HepG2 (cell line): Measurements from ENCODE around the gene STK24. TPM values are rescaled to one million over a fixed set of nuclear protein-coding genes. Genes with fewer than 3 reads are reported as not detected.

Experiments
- ATAC-seq: fragments of 200-7000 bp; cut with Tn5 transposase; 3 replicates; pipeline ENCODE4 v1.9.1; 2020; ENCODE audit warnings: mild to moderate bottlenecking, moderate library complexity
- BruUV-seq: library from RNA; stranded (reverse); fragments of 400-500 nt; replicated peaks from 2 replicates; lab custom pipeline; 2021; lab: Mats Ljungman, UMichigan
- CTCF ChIA-PET: fragments of 300-600 bp; formaldehyde crosslinking; extraction: SDS; loops from one replicate; lab custom pipeline; 2021; ENCODE audit warnings: low total read pairs, inconsistent platforms, low intra/inter-chr PET ratio; lab: Yijun Ruan, JAX
- POLR2A ChIA-PET: fragments of 350-600 bp; sonication (Branson Sonifier 250); formaldehyde crosslinking; loops from one replicate; lab custom pipeline; 2020; ENCODE audit warnings: antibody characterized with exemption, inconsistent platforms; lab: Yijun Ruan, JAX
- DNase-seq: peaks from one replicate; pipeline ENCODE4 v3.0.0-alpha.2; 2015; ENCODE audit warnings: low spot score
- FAIRE-seq: peaks from 3 replicates; lab custom pipeline; 2011; peaks lifted over from hg19 to GRCh38; lab: Jason Lieb, UNC
- H2AFZ ChIP-seq: one replicate; pipeline ENCODE4 v1.6.1; 2011; ENCODE audit warnings: low read length, inconsistent platforms
- H3K27ac ChIP-seq: fragments of 300-600 bp; 3 replicates; pipeline ENCODE4 v1.8.0; 2011; ENCODE audit warnings: mixed run types, mild to moderate bottlenecking, mixed read lengths, low read length, inconsistent platforms; ENCODE audit not compliant: insufficient read depth; ENCODE audit errors: extremely low read length
- H3K27me3 ChIP-seq, 2 experiments: fragments of 200-600 bp in 1 of 2; 2 replicates in 1 of 2; 3 replicates in 1 of 2; pipeline versions ENCODE4 v1.6.0 to v1.8.0; 2011; ENCODE audit warnings: low read length in 2 of 2, mild to moderate bottlenecking in 2 of 2, moderate library complexity in 2 of 2, inconsistent platforms in 1 of 2; ENCODE audit not compliant: insufficient read depth in 2 of 2, control insufficient read depth in 1 of 2
- H3K36me3 ChIP-seq, 2 experiments: fragments of 200-600 bp in 1 of 2; replicated peaks in 1 of 2; 2 replicates in 1 of 2; 3 replicates in 1 of 2; pipeline versions ENCODE4 v1.5.1 to v1.8.0; 2011; ENCODE audit warnings: low read length in 2 of 2, inconsistent platforms in 1 of 2; ENCODE audit not compliant: insufficient read depth in 2 of 2, control insufficient read depth in 1 of 2
- H3K4me1 ChIP-seq: 2 replicates; pipeline ENCODE4 v1.5.1; 2012; ENCODE audit warnings: low read length, inconsistent platforms; ENCODE audit not compliant: insufficient read depth
- H3K4me2 ChIP-seq: 2 replicates; pipeline ENCODE4 v1.6.0; 2011; ENCODE audit warnings: low read depth, low read length, inconsistent platforms
- H3K4me3 ChIP-seq, 3 experiments: fragments of 200-600 bp in 1 of 3; sonication (generic), shearing (Covaris generic) in 1 of 3; replicated peaks in 1 of 3; 2 replicates each; pipeline ENCODE4 v1.5.1; 2011 to 2016; ENCODE audit warnings: low read length in 3 of 3, inconsistent platforms in 2 of 3, low read depth in 2 of 3, mild to moderate bottlenecking in 2 of 3, control low read depth in 1 of 3, mixed read lengths in 1 of 3; ENCODE audit not compliant: insufficient read depth in 1 of 3
- H3K79me2 ChIP-seq: one replicate; pipeline ENCODE4 v1.6.1; 2011; ENCODE audit warnings: low read length, inconsistent platforms; ENCODE audit not compliant: insufficient read depth
- H3K9ac ChIP-seq: 2 replicates; pipeline ENCODE4 v1.6.0; 2011; ENCODE audit warnings: mild to moderate bottlenecking, low read depth, low read length, inconsistent platforms; ENCODE audit not compliant: insufficient read depth
- H3K9me3 ChIP-seq: 2 replicates; pipeline ENCODE4 v1.5.1; 2012; ENCODE audit warnings: mild to moderate bottlenecking, low read length
- H4K20me1 ChIP-seq: 2 replicates; pipeline ENCODE4 v1.6.0; 2011; ENCODE audit warnings: inconsistent platforms, mild to moderate bottlenecking, low read length, moderate library complexity; ENCODE audit not compliant: insufficient read depth
- DZIP1 ChIP-seq: sonication (generic); formaldehyde crosslinking; IDR thresholded peaks from 2 replicates; pipeline ENCODE4 v1.5.0; 2020; ENCODE audit warnings: mild to moderate bottlenecking, missing genetic modification reagents
- HNRNPLL ChIP-seq: fragments of 200-400 bp; formaldehyde crosslinking; IDR thresholded peaks from 2 replicates; pipeline ENCODE4 v1.6.1; 2017; ENCODE audit warnings: mild to moderate bottlenecking, low read depth, low read length; ENCODE audit not compliant: poor library complexity, severe bottlenecking
- HOXA9 ChIP-seq: sonication (generic); formaldehyde crosslinking; IDR thresholded peaks from 2 replicates; pipeline ENCODE4 v1.8.1; 2022; ENCODE audit warnings: missing genetic modification reagents, mild to moderate bottlenecking, moderate library complexity, borderline replicate concordance
- RBM22 ChIP-seq: fragments of 200-400 bp; formaldehyde crosslinking; optimal IDR thresholded peaks from 2 replicates; pipeline ENCODE3; 2017; ENCODE audit warnings: mild to moderate bottlenecking, low read length, moderate library complexity
- WGBS: methylation state at CpG from one replicate; pipeline ENCODE4 v1.1.6; 2017; ENCODE audit warnings: low lambda C conversion rate; 5-methylcytosine and 5-hydroxymethylcytosine counted together
- in situ Hi-C: cut with HindIII; loops from 2 replicates; pipeline ENCODE4 v1.10.0; 2017; ENCODE audit warnings: low pct_unique_long_range_greater_than_20kb; ENCODE audit not compliant: extremely low pct_ligation_motif_present
- intact Hi-C: fragments of 100-400 bp; cut with micrococcal nuclease; formaldehyde crosslinking; loops from one replicate; pipeline ENCODE4 v1.10.0; 2022; ENCODE audit not compliant: unreplicated experiment
- polyA plus RNA-seq, 8 experiments: library from polyadenylated mRNA; depleted of rRNA in 3 of 8; stranded (reverse) in 7 of 8; unstranded in 1 of 8; fragments of >200 nt; fragmentation: Illumina TruSeq in 4 of 8; extraction: Trizol in 4 of 8; gene quantifications; 2 replicates each; pipeline versions ENCODE4 v1.2.1 to v1.2.3, GENCODE V29; 2011 to 2016; ENCODE audit warnings: low read depth in 4 of 8, missing spikeins in 1 of 8, mixed read lengths in 1 of 8; ENCODE audit not compliant: insufficient read depth in 1 of 8
- total RNA-seq, 5 experiments: library from RNA; depleted of rRNA; stranded (reverse); fragments of >200 nt; fragmentation: Illumina TruSeq; extraction: Trizol; gene quantifications; 2 replicates each; pipeline ENCODE4 v1.2.3, GENCODE V29; 2016; ENCODE audit warnings: low read depth in 1 of 5
- TF ChIP-seq, protein P1 (sequence below): sonication (generic); formaldehyde crosslinking; IDR thresholded peaks from 2 replicates; pipeline ENCODE4 v1.8.1; 2022; ENCODE audit warnings: low read depth, mild to moderate bottlenecking, missing genetic modification reagents

Gene STK24
- total and polyA plus RNA-seq, 2 of the 13 experiments (the other 11 are each of a cell fraction or from before 2014, with no cell fraction given): 51.3 to 73.0 TPM

DNA sequence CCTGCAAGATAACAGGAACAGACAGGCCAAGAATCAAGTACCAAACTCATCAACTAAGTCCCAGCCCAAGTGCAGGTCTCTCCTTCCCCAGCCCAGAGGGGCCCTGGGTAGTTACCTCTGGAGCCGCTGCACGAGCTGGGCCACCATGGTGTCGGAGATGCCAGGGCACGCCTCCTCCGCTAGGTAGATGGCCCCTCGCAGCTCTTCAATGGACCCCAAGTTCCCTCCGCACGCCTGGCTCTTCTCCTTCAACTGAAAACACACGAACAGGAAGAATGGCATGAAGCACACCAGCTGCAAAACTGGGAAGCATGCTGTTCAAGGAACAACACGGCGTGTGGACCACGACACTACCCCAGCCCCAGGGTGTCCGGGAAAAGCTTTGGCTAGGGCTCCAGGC lies 119.9 kb downstream of the STK24 start:
- no peak overlapping the region for H2AFZ ChIP-seq
- POLR2A ChIA-PET: no interaction called here
- DNase-seq (no peak), FAIRE-seq (no peak)
- no peaks in the 10 kb centered on the region for H3K4me1 ChIP-seq
- no peaks in the 10 kb centered on the region for H3K9me3 ChIP-seq
- intact Hi-C loops (no loop called here), in situ Hi-C loops (no loop called here)
- no TSS peak for BruUV-seq
- no peaks in the 10 kb centered on the region for H3K27me3 ChIP-seq
- H4K20me1 ChIP-seq: no peaks in the 10 kb centered on the region
- WGBS: 97% methylated on average over 12 of the region's 13 CpGs
- H3K36me3 ChIP-seq: peaks cover 32 to 86% of the 10 kb centered on the region in 2 experiments
- H3K27ac ChIP-seq: no peak overlapping the region
- no peaks in the 10 kb centered on the region for H3K79me2 ChIP-seq
- no peak overlapping the region for H3K9ac ChIP-seq
- CTCF ChIA-PET: no interaction called here
- TF ChIP-seq DZIP1: no peak
- TF ChIP-seq, protein P1, sequence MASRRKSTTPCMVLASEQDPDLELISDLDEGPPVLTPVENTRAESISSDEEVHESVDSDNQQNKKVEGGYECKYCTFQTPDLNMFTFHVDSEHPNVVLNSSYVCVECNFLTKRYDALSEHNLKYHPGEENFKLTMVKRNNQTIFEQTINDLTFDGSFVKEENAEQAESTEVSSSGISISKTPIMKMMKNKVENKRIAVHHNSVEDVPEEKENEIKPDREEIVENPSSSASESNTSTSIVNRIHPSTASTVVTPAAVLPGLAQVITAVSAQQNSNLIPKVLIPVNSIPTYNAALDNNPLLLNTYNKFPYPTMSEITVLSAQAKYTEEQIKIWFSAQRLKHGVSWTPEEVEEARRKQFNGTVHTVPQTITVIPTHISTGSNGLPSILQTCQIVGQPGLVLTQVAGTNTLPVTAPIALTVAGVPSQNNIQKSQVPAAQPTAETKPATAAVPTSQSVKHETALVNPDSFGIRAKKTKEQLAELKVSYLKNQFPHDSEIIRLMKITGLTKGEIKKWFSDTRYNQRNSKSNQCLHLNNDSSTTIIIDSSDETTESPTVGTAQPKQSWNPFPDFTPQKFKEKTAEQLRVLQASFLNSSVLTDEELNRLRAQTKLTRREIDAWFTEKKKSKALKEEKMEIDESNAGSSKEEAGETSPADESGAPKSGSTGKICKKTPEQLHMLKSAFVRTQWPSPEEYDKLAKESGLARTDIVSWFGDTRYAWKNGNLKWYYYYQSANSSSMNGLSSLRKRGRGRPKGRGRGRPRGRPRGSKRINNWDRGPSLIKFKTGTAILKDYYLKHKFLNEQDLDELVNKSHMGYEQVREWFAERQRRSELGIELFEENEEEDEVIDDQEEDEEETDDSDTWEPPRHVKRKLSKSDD (CRISPR knock-in tag): no peak
- no peak for TF ChIP-seq HNRNPLL
- TF ChIP-seq HOXA9 (CRISPR knock-in tag): no peak
- peak; percentile 63 for TF ChIP-seq RBM22
- TF ChIP-seq, all 625 proteins: peak for 1
- H3K4me3 ChIP-seq: no peak overlapping the region
- peak; percentile 8 for ATAC-seq
- no peak overlapping the region for H3K4me2 ChIP-seq
